A549 (cell line): ENCODE results near the gene FAM163B. TPM values are rescaled to one million over a fixed set of nuclear protein-coding genes. Genes with fewer than 3 reads are reported as not detected.

ENCODE experiments used
- ATAC-seq, 2 experiments: fragments of 200-7000 bp in 1 of 2; fragments of >200 bp in 1 of 2; cut with Nextera tagmentation in 1 of 2; cut with Tn5 transposase in 1 of 2; 3 replicates each; pipeline versions ENCODE4 v1.8.0 to v1.9.1; 2018 to 2020; ENCODE audit warnings: mild to moderate bottlenecking in 1 of 2, moderate library complexity in 1 of 2
- CTCF ChIA-PET: fragments of 300-600 bp; sonication (Branson Sonifier 250); formaldehyde crosslinking; extraction: SDS; loops from one replicate; lab custom pipeline; 2021; ENCODE audit warnings: antibody characterized with exemption, inconsistent platforms; lab: Yijun Ruan, JAX
- POLR2A ChIA-PET: fragments of 350-600 bp; formaldehyde crosslinking; extraction: SDS; loops from one replicate; lab custom pipeline; 2021; ENCODE audit warnings: antibody characterized with exemption, inconsistent platforms; lab: Yijun Ruan, JAX
- DNase-seq, 2 experiments: peaks; one replicate each; pipeline versions ENCODE4 v3.0.0 to v3.0.0-alpha.2; 2011 to 2016; ENCODE audit warnings: low read depth in 1 of 2, low spot score in 1 of 2
- FAIRE-seq: peaks from 2 replicates; lab custom pipeline; 2011; peaks lifted over from hg19 to GRCh38; lab: Jason Lieb, UNC
- H3K27ac ChIP-seq, 2 experiments: fragments of >200 bp; sonication (Bioruptor Twin); formaldehyde crosslinking; 3 replicates each; pipeline ENCODE4 v1.5.1; 2016 to 2017
- H3K4me1 ChIP-seq: fragments of >200 bp; sonication (Bioruptor Twin); formaldehyde crosslinking; 3 replicates; pipeline ENCODE4 v1.6.1; 2016
- H3K4me2 ChIP-seq: fragments of >200 bp; sonication (Bioruptor Twin); formaldehyde crosslinking; 3 replicates; pipeline ENCODE4 v1.6.1; 2016
- H3K4me3 ChIP-seq: fragments of >200 bp; sonication (Bioruptor Twin); formaldehyde crosslinking; 3 replicates; pipeline ENCODE4 v1.5.1; 2016
- H3K9me3 ChIP-seq: fragments of >200 bp; sonication (Bioruptor Twin); formaldehyde crosslinking; 3 replicates; pipeline ENCODE4 v1.6.1; 2016
- ATOH8 ChIP-seq: fragments of 250-450 bp; sonication (Bioruptor Pico); IDR thresholded peaks from 2 replicates; pipeline ENCODE4 v1.5.0; 2020; ENCODE audit warnings: low read depth, mild to moderate bottlenecking, moderate library complexity
- CBX8 ChIP-seq: fragments of 200-600 bp; sonication (generic); IDR thresholded peaks from 2 replicates; pipeline ENCODE4 v1.6.1; 2016
- CHD2 ChIP-seq: fragments of 150-350 bp; IDR thresholded peaks from 2 replicates; pipeline ENCODE4 v1.6.1; 2014; ENCODE audit warnings: low read length; ENCODE audit not compliant: partially characterized antibody
- CHD4 ChIP-seq: fragments of 200-600 bp; sonication (generic); IDR thresholded peaks from 2 replicates; pipeline ENCODE4 v1.6.1; 2016; ENCODE audit warnings: antibody characterized with exemption, mild to moderate bottlenecking, borderline replicate concordance
- EHF ChIP-seq: fragments of 250-450 bp; sonication (Bioruptor Pico); IDR thresholded peaks from 2 replicates; pipeline ENCODE4 v1.5.0; 2020; ENCODE audit warnings: mild to moderate bottlenecking
- EP300 ChIP-seq, 2 experiments: fragments of >200 bp; sonication (Bioruptor Twin); formaldehyde crosslinking; IDR thresholded peaks; 2 replicates in 1 of 2; 3 replicates in 1 of 2; pipeline ENCODE4 v1.6.1; 2016 to 2017
- FOSB ChIP-seq: fragments of 250-450 bp; sonication (Bioruptor Pico); IDR thresholded peaks from 2 replicates; pipeline ENCODE4 v1.5.0; 2020; ENCODE audit warnings: mild to moderate bottlenecking, moderate library complexity
- FOSL2 ChIP-seq, 2 experiments: fragments of 450-650 bp in 1 of 2; fragments of >200 bp in 1 of 2; sonication (Bioruptor Twin) in 1 of 2; formaldehyde crosslinking; IDR thresholded peaks; 2 replicates each; pipeline versions ENCODE4 v1.5.0 to v1.6.1; 2016 to 2020; ENCODE audit warnings: mild to moderate bottlenecking in 1 of 2, moderate library complexity in 1 of 2
- FOXS1 ChIP-seq: fragments of 250-450 bp; sonication (Bioruptor Pico); IDR thresholded peaks from 2 replicates; pipeline ENCODE4 v1.5.0; 2020; ENCODE audit warnings: mild to moderate bottlenecking, moderate library complexity
- HMGXB4 ChIP-seq: fragments of 250-450 bp; sonication (Bioruptor Pico); IDR thresholded peaks from 2 replicates; pipeline ENCODE4 v1.5.0; 2021; ENCODE audit warnings: mild to moderate bottlenecking, moderate library complexity, borderline replicate concordance
- KDM5A ChIP-seq: fragments of 200-600 bp; sonication (generic); IDR thresholded peaks from 2 replicates; pipeline ENCODE4 v1.6.1; 2016; ENCODE audit warnings: antibody characterized with exemption, mild to moderate bottlenecking
- MAFK ChIP-seq: fragments of 450-650 bp; IDR thresholded peaks from 2 replicates; pipeline ENCODE4 v1.6.1; 2014; ENCODE audit not compliant: partially characterized antibody
- NPAS2 ChIP-seq: fragments of 250-450 bp; sonication (Bioruptor Pico); IDR thresholded peaks from 2 replicates; pipeline ENCODE4 v1.8.0; 2022; ENCODE audit warnings: mild to moderate bottlenecking, moderate library complexity, borderline replicate concordance
- RAD21 ChIP-seq, 2 experiments: fragments of >200 bp in 1 of 2; sonication (Bioruptor Twin) in 1 of 2; formaldehyde crosslinking in 1 of 2; IDR thresholded peaks in 1 of 2; conservative IDR thresholded peaks in 1 of 2; 2 replicates in 1 of 2; 3 replicates in 1 of 2; pipeline ENCODE4 v1.6.1; 2012 to 2018; ENCODE audit warnings: inconsistent platforms in 1 of 2
- SMC3 ChIP-seq: fragments of >200 bp; sonication (Bioruptor Twin); formaldehyde crosslinking; IDR thresholded peaks from 3 replicates; pipeline ENCODE4 v1.6.1; 2018; ENCODE audit warnings: inconsistent platforms
- SREBF2 ChIP-seq: fragments of 450-650 bp; IDR thresholded peaks from 2 replicates; pipeline ENCODE4 v1.6.1; 2014; ENCODE audit warnings: mild to moderate bottlenecking, moderate library complexity
- USF2 ChIP-seq: fragments of 450-650 bp; IDR thresholded peaks from 2 replicates; pipeline ENCODE4 v1.6.1; 2014; ENCODE audit warnings: antibody characterized with exemption
- WGBS: methylation state at CpG from one replicate; pipeline ENCODE4 v1.1.6; 2017; ENCODE audit errors: missing lambda C conversion rate; 5-methylcytosine and 5-hydroxymethylcytosine counted together
- polyA plus RNA-seq, 4 experiments: library from polyadenylated mRNA; depleted of rRNA in 3 of 4; stranded (reverse); fragments of >200 nt; fragmentation: RNase III in 1 of 4; extraction: RNeasy Plus Mini Kit Qiagen cat#74134 plus additional on column Dnase treatment in 1 of 4; gene quantifications; 2 replicates in 3 of 4; 3 replicates in 1 of 4; pipeline ENCODE4 v1.2.3, GENCODE V29; 2011 to 2017

Gene FAM163B
- polyA plus RNA-seq, 2 of the 4 experiments (the other 2 are of a cell fraction) = not detected

DNA sequence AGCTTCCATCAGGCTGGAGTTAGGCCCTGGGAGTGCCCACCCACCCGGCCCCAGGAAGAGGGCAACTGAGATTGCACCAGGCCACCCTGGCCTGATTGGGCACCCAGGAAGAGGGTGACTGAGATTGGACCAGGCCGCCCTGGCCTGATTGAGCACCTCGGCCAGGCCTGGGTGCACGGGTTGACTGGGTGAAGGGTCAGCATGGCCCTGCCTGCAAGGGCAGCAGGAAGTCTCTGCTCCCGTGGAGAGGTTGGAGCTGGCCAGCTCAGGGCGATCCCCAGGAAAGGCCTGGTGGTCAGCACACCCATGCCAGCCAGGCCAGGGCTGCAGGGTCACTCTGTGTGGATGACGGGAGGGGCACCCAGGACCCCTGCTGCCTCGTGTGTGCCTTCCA is 62.9 kb downstream of the FAM163B start:
- DNase-seq (no peak), ATAC-seq (no peak), FAIRE-seq (no peak)
- POLR2A ChIA-PET = no interaction called here
- WGBS = 40% methylated on average over 1 of the region's 8 CpGs
- no peak overlapping the region for H3K4me2 ChIP-seq
- no peak for TF ChIP-seq EP300 (IDR thresholded peaks at IDR 0.05)
- TF ChIP-seq, all 56 proteins: peak for 0
- CTCF ChIA-PET = no interaction called here
- Histone ChIP-seq H3K27ac (no peak overlapping the region), H3K4me1 (no peaks in the 10 kb centered on the region), H3K9me3 (no peaks in the 10 kb centered on the region), H3K4me3 (no peak overlapping the region)

DNA sequence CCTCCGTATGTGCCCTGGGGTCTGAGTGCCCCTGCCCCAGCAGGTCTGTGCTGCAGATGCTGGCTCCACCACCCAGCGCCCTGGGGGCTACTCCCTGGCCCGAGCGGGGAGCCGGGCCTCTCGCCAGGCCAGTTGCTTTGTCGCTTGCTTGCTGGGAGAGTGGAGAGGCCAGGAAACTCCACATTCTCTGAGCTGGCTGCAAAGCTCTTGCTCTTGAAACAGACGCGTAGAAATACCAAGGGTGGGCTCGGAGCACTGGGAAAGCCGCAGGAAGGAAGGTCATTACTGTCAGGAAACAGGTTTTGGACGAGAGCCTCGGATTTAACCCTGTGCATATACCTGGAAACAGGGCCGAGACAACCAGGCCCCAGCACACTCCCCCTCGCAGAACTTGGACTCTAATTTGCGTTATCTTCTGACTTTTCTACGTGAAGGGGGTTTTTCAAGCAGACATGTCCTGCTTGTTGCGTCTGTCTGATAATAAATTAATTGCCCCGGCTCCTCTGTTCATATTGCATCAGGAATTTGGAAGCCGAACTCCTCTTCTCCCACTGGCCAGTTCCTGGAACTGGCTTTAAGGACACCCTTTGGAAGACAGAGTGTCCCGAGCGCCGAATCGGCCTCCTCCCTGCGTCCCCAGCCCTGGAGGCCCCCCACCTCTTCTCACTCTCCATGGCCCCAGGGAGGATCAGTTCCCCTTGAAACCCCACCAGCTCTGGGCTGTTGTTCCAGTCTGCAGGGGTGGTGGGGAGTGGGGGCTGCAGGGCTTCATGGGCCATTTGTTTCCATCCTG is 63.5 kb downstream of the FAM163B start:
- 67% methylated on average over 18 of the region's 25 CpGs for WGBS
- DNase-seq = no peak
- no peak for FAIRE-seq
- ATAC-seq = no peak
- H3K4me2 ChIP-seq = no peak overlapping the region
- POLR2A ChIA-PET = no interaction called here
- H3K4me3 ChIP-seq = no peak overlapping the region
- no peaks in the 10 kb centered on the region for H3K9me3 ChIP-seq
- no peak for TF ChIP-seq CHD2
- TF ChIP-seq CBX8 = no peak
- TF ChIP-seq FOSB (CRISPR knock-in tag) = no peak
- no peak for TF ChIP-seq FOXS1 (CRISPR knock-in tag)
- TF ChIP-seq KDM5A = no peak
- TF ChIP-seq SMC3 = no peak
- TF ChIP-seq FOSL2 (IDR thresholded peaks at IDR 0.05) = no peak
- TF ChIP-seq FOSL2 (CRISPR knock-in tag; IDR thresholded peaks at IDR 0.05) = no peak
- TF ChIP-seq MAFK = no peak
- TF ChIP-seq SREBF2 = no peak
- no peak for TF ChIP-seq RAD21 (conservative IDR thresholded peaks at IDR 0.05 in 1 of 2, IDR thresholded peaks at IDR 0.05 in 1 of 2)
- TF ChIP-seq, all 56 proteins: peak for 0
- Histone ChIP-seq H3K4me1 (no peaks in the 10 kb centered on the region), H3K27ac (no peak overlapping the region)
- CTCF ChIA-PET = no interaction called here

- CTCF ChIA-PET = interaction anchor here (1.0 to 2.3 kb wide), 2 partner anchors 10 to 12 kb away, joined by 3 to 10 read pairs; no protein-coding TSS in a partner anchor
- TF ChIP-seq USF2 (no peak), CHD4 (no peak), NPAS2 (CRISPR knock-in tag) (no peak), HMGXB4 (no peak), EHF (CRISPR knock-in tag) (no peak), ATOH8 (CRISPR knock-in tag) (no peak)
- DNase-seq (no peak), FAIRE-seq (no peak), ATAC-seq (no peak)
- H3K4me3 ChIP-seq = no peak overlapping the region
- WGBS = 49% methylated on average over 13 of the region's 16 CpGs
- POLR2A ChIA-PET = no interaction called here
- no peak overlapping the region for H3K27ac ChIP-seq
- no peaks in the 10 kb centered on the region for H3K9me3 ChIP-seq
- no peak overlapping the region for H3K4me2 ChIP-seq
- no peaks in the 10 kb centered on the region for H3K4me1 ChIP-seq
Observed at GRCh38 chr9:133543772-133544467, 65.3 kb downstream of the FAM163B start.
